Skeletal muscle cell (primary cell): ENCODE data around the gene GLI2.

Source experiments
- DNase-seq: peaks from one replicate; pipeline ENCODE4 v3.0.0-alpha.2; 2010; ENCODE audit warnings: low read depth
- H3K4me3 ChIP-seq: 2 replicates; pipeline ENCODE4 v1.5.1; 2011; ENCODE audit warnings: low read depth, mild to moderate bottlenecking, control low read depth, low read length, moderate library complexity

GLI2 gene

DNA sequence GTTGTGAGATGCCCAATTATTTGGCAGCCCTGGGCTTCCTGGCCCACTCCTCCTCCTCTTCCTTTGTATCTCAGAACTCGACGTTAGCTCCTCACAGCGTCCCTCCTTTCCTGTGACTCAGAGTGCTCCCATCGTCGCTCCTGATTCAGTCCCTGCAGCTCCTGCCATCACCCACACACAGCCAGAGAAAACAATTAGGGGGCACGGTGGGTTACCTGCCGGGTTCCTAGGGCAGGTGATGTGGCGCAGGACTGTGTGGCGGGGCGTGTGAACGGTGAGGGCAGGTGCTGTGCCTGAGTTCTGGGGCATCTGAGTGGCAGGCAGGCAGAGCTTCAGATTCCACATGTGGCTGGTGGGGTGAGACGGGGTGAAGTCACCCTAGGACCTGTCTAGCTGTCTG, 42.6 kb downstream of the GLI2 start:
- H3K4me3 ChIP-seq, result no peak overlapping the region
- DNase-seq, result no peak

DNA sequence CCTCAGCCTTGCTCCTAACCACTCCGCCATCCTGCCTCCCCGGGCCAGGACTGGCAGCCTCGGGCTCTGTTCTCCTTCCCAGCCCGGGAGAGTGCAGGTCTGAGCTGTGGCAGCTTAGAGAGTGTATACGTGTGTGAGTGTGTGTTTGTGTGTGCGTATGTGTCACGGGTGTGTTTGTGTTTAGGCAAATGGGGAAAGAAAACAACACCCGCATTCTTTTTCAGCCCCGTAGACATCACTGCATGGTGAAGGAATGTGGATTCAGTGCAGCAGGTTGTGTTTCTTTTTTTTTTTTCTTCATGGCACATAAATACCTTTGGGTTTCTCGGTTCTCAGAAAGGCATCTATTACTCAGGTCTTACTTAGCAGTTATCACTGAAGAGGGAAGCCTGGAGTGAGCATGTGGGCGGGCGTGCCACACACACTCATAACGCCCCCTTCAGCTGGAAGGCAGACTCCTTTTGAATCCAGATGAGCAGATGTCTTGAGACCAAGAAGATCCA, 44.2 kb downstream of the GLI2 start:
- no peak overlapping the region for H3K4me3 ChIP-seq
- DNase-seq, result peak; percentile 59

DNA sequence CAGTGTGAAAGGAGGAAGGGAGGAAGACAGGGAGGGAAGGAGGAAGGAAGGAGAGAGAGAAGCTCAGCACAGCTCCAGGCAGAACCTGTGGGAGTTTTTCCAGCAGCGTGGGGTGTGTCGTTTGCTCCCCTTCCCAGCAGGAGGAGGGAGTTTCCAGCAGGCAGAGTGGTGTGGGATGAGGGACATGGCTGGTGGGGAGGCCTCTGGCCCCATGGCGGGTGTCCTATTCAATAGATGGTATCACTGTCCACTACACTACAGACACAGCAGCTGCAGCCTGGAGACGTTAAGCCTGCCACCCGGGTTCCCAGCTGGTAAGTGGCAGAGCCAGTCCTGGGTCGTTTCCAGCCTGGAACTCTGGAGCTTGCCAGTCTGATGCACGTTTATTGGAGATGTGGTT, 44.7 kb downstream of the GLI2 start:
- H3K4me3 ChIP-seq, result no peak overlapping the region
- DNase-seq, result no peak

DNA sequence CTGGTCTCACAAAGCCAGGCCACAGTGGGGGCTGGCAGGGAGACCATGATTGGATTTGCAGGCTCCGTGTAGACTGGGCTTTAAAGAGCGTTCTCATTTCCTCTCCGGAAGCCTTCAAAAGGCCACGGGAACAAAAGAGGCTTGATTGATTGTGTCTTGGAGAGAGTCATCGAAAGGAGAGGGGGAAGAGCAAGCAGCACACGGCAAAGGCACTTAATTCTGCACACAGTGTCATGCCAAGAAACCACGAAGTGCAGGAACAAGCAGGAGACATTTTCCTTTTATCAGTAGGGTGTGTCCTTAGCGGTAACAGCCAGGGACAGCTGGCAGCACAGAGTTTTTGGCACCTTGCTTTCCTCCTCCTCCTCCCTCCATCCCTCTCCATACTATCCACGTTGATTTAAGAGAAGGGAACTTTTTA, 47.7 kb downstream of the GLI2 start:
- no peak overlapping the region for H3K4me3 ChIP-seq
- DNase-seq, result no peak

DNA sequence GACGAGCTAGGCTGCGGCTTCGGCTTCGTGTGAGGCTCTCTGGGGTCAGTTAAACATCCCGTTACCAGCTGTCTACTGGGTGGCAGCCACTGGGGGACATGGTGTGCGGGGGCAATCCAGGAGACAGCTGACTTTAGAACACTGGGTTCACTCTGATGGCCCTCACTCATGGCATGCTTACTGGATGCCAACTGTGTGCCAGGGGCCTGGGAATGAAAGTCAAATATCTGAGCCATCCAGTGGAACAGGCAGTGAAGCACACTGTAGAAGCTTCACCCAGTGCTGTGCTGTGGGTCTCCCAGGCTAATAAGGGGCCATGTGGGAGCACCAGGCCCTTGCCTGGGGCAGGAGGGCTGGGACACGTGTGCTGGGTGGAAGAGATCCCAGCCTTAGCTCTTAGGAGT, 48.3 kb downstream of the GLI2 start:
- no peak for DNase-seq
- H3K4me3 ChIP-seq, result no peak overlapping the region
